Ramos (cell line): ENCODE data around the gene CEP55.

Experiments used
- in situ Hi-C: fragments of 300-500 bp; cut with MboI; formaldehyde crosslinking; loops from one replicate; pipeline ENCODE4 v1.14.3; 2022; ENCODE audit warnings: low sequenced_read_pairs; ENCODE audit not compliant: unreplicated experiment

The CEP55 gene

GRCh38 chr10:93554760-93555432 is 58.5 kb downstream of the CEP55 start:
- in situ Hi-C loops: loop anchor here (25.0 kb wide), 1 partner anchor 257 kb away; no protein-coding TSS in a partner anchor

GRCh38 chr10:93559490-93559889 is 63.1 kb downstream of the CEP55 start:
- in situ Hi-C loops: loop anchor here (25.0 kb wide), 1 partner anchor 253 kb away; no protein-coding TSS in a partner anchor

GRCh38 chr10:93560541-93560940 is 64.1 kb downstream of the CEP55 start:
- in situ Hi-C loops: loop anchor here (25.0 kb wide), 1 partner anchor 252 kb away; no protein-coding TSS in a partner anchor

GRCh38 chr10:93565446-93565845 is 69.0 kb downstream of the CEP55 start:
- in situ Hi-C loops: loop anchor here (25.0 kb wide), 1 partner anchor 247 kb away; no protein-coding TSS in a partner anchor

- in situ Hi-C loops: loop anchor here (25.0 kb wide), 1 partner anchor 246 kb away; no protein-coding TSS in a partner anchor
These were observed 70.2 kb downstream of the CEP55 start, which contains the start of gene FFAR4 for GRCh38 chr10:93566435-93567276. TSS of gene FFAR4 (plus strand) at chr10:93566665. CDS start at chr10:93566721, 56 bp downstream.

- in situ Hi-C loops: loop anchor here (25.0 kb wide), 1 partner anchor 245 kb away; no protein-coding TSS in a partner anchor
These were observed 71.1 kb downstream of the CEP55 start for GRCh38 chr10:93567277-93568104.

GRCh38 chr10:93568105-93568390 is 71.6 kb downstream of the CEP55 start:
- in situ Hi-C loops: loop anchor here (25.0 kb wide), 1 partner anchor 244 kb away; no protein-coding TSS in a partner anchor

- in situ Hi-C loops: loop anchor here (25.0 kb wide), 1 partner anchor 242 kb away; no protein-coding TSS in a partner anchor
These were observed 74.0 kb downstream of the CEP55 start for GRCh38 chr10:93570383-93570782.

- in situ Hi-C loops: loop anchor here (25.0 kb wide), 1 partner anchor 240 kb away; no protein-coding TSS in a partner anchor
These were observed 76.2 kb downstream of the CEP55 start for GRCh38 chr10:93572606-93573005.

GRCh38 chr10:93573051-93573909 is 76.9 kb downstream of the CEP55 start:
- in situ Hi-C loops: loop anchor here (25.0 kb wide), 1 partner anchor 239 kb away; no protein-coding TSS in a partner anchor

- in situ Hi-C loops: loop anchor here (25.0 kb wide), 1 partner anchor 238 kb away; no protein-coding TSS in a partner anchor
These were observed 77.5 kb downstream of the CEP55 start for GRCh38 chr10:93573924-93574323.

- in situ Hi-C loops: no loop called here
These were observed 80.5 kb downstream of the CEP55 start for GRCh38 chr10:93576888-93577287.

- in situ Hi-C loops: no loop called here
These were observed 81.2 kb downstream of the CEP55 start for GRCh38 chr10:93577565-93577964.
